Measurements from ENCODE around the gene ZNF280A. TPM values are rescaled to one million over a fixed set of nuclear protein-coding genes. Genes with fewer than 3 reads are reported as not detected.
"Not testable (repeated sequence)": the region's sequence is repeated elsewhere in the genome, so short reads cannot be mapped to it uniquely, and the experiment has no call there.

The ZNF280A gene
- total RNA-seq, 2 donors from 2014 or later = not detected

- no peaks in the 10 kb centered on the region for H3K36me3 ChIP-seq (replicated peaks in 1 of 2; ENCODE audit: insufficient read depth in 1 of 2, low read depth in 2 of 2)
- ATAC-seq (no peak), DNase-seq (no peak)
- no peaks in the 10 kb centered on the region for H3K4me1 ChIP-seq
- H3K27me3 ChIP-seq = no peaks in the 10 kb centered on the region
- TF ChIP-seq CTCF (IDR thresholded peaks at IDR 0.05) (no peak), POLR2A (IDR thresholded peaks at IDR 0.05) (no peak)
- H3K9me3 ChIP-seq = no peaks in the 10 kb centered on the region
- no peak overlapping the region for H3K4me3 ChIP-seq
- 71 to 80% methylated on average over 3 of the region's 3 CpGs for WGBS, 2 donors
- H3K27ac ChIP-seq = no peak overlapping the region
- intact Hi-C loops (cut with DNase I) = no loop called here
These were observed 15.6 kb upstream of the ZNF280A start for GRCh38 chr22:22535662-22536061.

- Histone ChIP-seq H3K36me3 (replicated peaks in 1 of 2; ENCODE audit: insufficient read depth in 1 of 2, low read depth in 2 of 2) (no peaks in the 10 kb centered on the region), H3K4me1 (no peaks in the 10 kb centered on the region), H3K27me3 (no peaks in the 10 kb centered on the region), H3K9me3 (no peaks in the 10 kb centered on the region), H3K4me3 (no peak overlapping the region), H3K27ac (no peak overlapping the region)
- ATAC-seq (no peak), DNase-seq (no peak)
- 70 to 73% methylated on average over 9 of the region's 9 CpGs for WGBS, 2 donors
- intact Hi-C loops (cut with DNase I) = no loop called here
- no peak for TF ChIP-seq CTCF (IDR thresholded peaks at IDR 0.05)
- TF ChIP-seq POLR2A (IDR thresholded peaks at IDR 0.05) = no peak
These were observed 14.7 kb upstream of the ZNF280A start for GRCh38 chr22:22534604-22535415.

GRCh38 chr22:22533863-22534262, 13.8 kb upstream of the ZNF280A start:
- WGBS, 2 donors = 54 to 62% methylated on average over 5 of the region's 5 CpGs
- no peak for TF ChIP-seq CTCF (IDR thresholded peaks at IDR 0.05)
- no peak for TF ChIP-seq POLR2A (IDR thresholded peaks at IDR 0.05)
- intact Hi-C loops (cut with DNase I) = no loop called here
- no peaks in the 10 kb centered on the region for H3K9me3 ChIP-seq
- H3K36me3 ChIP-seq (replicated peaks in 1 of 2; ENCODE audit: insufficient read depth in 1 of 2, low read depth in 2 of 2) = no peaks in the 10 kb centered on the region
- no peaks in the 10 kb centered on the region for H3K27me3 ChIP-seq
- no peak for DNase-seq
- no peak overlapping the region for H3K4me3 ChIP-seq
- no peaks in the 10 kb centered on the region for H3K4me1 ChIP-seq
- no peak for ATAC-seq
- no peak overlapping the region for H3K27ac ChIP-seq

- intact Hi-C loops (cut with DNase I) = no loop called here
- Histone ChIP-seq H3K4me1 (no peaks in the 10 kb centered on the region), H3K36me3 (replicated peaks in 1 of 2; ENCODE audit: insufficient read depth in 1 of 2, low read depth in 2 of 2) (no peaks in the 10 kb centered on the region), H3K27me3 (no peaks in the 10 kb centered on the region), H3K9me3 (no peaks in the 10 kb centered on the region), H3K4me3 (no peak overlapping the region), H3K27ac (no peak overlapping the region)
- no peak for ATAC-seq
- DNase-seq = no peak
- WGBS, 2 donors = 94 to 100% methylated on average over 1 of the region's 1 CpG
- TF ChIP-seq CTCF (IDR thresholded peaks at IDR 0.05) = no peak
- TF ChIP-seq POLR2A (IDR thresholded peaks at IDR 0.05) = no peak
These were observed 13.3 kb upstream of the ZNF280A start for GRCh38 chr22:22533417-22533816.

GRCh38 chr22:22532547-22533071, 12.5 kb upstream of the ZNF280A start:
- H3K9me3 ChIP-seq; H3K4me1 ChIP-seq; H3K36me3 ChIP-seq (replicated peaks in 1 of 2; ENCODE audit: insufficient read depth in 1 of 2, low read depth in 2 of 2); ATAC-seq; H3K27ac ChIP-seq; DNase-seq; intact Hi-C loops (cut with DNase I); H3K4me3 ChIP-seq; H3K27me3 ChIP-seq: not testable (repeated sequence)
- 81 to 89% methylated on average over 12 of the region's 12 CpGs for WGBS, 2 donors
